Measurements from ENCODE around the gene GRAMD1B.

The GRAMD1B gene

GRCh38 chr11:123594188-123594901, 164.3 kb downstream of the GRAMD1B start:
- no peaks in the 10 kb centered on the region for H3K27me3 ChIP-seq (ENCODE audit: control insufficient read depth, insufficient read depth, low read length)
- no peak overlapping the region for H3K4me3 ChIP-seq (ENCODE audit: low read depth, low read length)
- H3K4me1 ChIP-seq (ENCODE audit: control insufficient read depth, insufficient read depth, low read length): peaks cover 6% of the 10 kb centered on the region; the same call in 1 of the 2 replicates
- H3K9ac ChIP-seq (ENCODE audit: low read length): no peak overlapping the region
- no peaks in the 10 kb centered on the region for H3K9me3 ChIP-seq (ENCODE audit: control insufficient read depth, insufficient read depth, low read depth, low read length)
- H3K27ac ChIP-seq (ENCODE audit: low read depth, low read length): no peak overlapping the region
- peaks cover 16% of the 10 kb centered on the region; the same call in 1 of the 2 replicates for H3K36me3 ChIP-seq (ENCODE audit: control insufficient read depth, insufficient read depth, low read length)

GRCh38 chr11:123594921-123595320, 164.9 kb downstream of the GRAMD1B start:
- no peak overlapping the region for H3K27ac ChIP-seq (ENCODE audit: low read depth, low read length)
- H3K9ac ChIP-seq (ENCODE audit: low read length): no peak overlapping the region
- no peaks in the 10 kb centered on the region for H3K27me3 ChIP-seq (ENCODE audit: control insufficient read depth, insufficient read depth, low read length)
- H3K9me3 ChIP-seq (ENCODE audit: control insufficient read depth, insufficient read depth, low read depth, low read length): no peaks in the 10 kb centered on the region
- peaks cover 6% of the 10 kb centered on the region; the same call in 1 of the 2 replicates for H3K4me1 ChIP-seq (ENCODE audit: control insufficient read depth, insufficient read depth, low read length)
- peaks cover 16% of the 10 kb centered on the region; the same call in 1 of the 2 replicates for H3K36me3 ChIP-seq (ENCODE audit: control insufficient read depth, insufficient read depth, low read length)
- no peak overlapping the region for H3K4me3 ChIP-seq (ENCODE audit: low read depth, low read length)

- peaks cover 12% of the 10 kb centered on the region; the same call in 1 of the 2 replicates for H3K36me3 ChIP-seq (ENCODE audit: control insufficient read depth, insufficient read depth, low read length)
- H3K4me3 ChIP-seq (ENCODE audit: low read depth, low read length): no peak overlapping the region
- H3K4me1 ChIP-seq (ENCODE audit: control insufficient read depth, insufficient read depth, low read length): peaks cover 6% of the 10 kb centered on the region; the same call in 1 of the 2 replicates
These were observed 167.8 kb downstream of the GRAMD1B start for GRCh38 chr11:123597859-123598258.

GRCh38 chr11:123601136-123601535, 171.1 kb downstream of the GRAMD1B start:
- H3K27me3 ChIP-seq (ENCODE audit: control insufficient read depth, insufficient read depth, low read length): no peaks in the 10 kb centered on the region
- H3K36me3 ChIP-seq (ENCODE audit: control insufficient read depth, insufficient read depth, low read length): peaks cover 19% of the 10 kb centered on the region
- no peak overlapping the region for H3K9ac ChIP-seq (ENCODE audit: low read length)
- H3K27ac ChIP-seq (ENCODE audit: low read depth, low read length): no peak overlapping the region
- H3K9me3 ChIP-seq (ENCODE audit: control insufficient read depth, insufficient read depth, low read depth, low read length): no peaks in the 10 kb centered on the region
- H3K4me1 ChIP-seq (ENCODE audit: control insufficient read depth, insufficient read depth, low read length): no peaks in the 10 kb centered on the region
- H3K4me3 ChIP-seq (ENCODE audit: low read depth, low read length): no peak overlapping the region

More at GRCh38 chr11:123597859-123598258, 167.8 kb downstream of the GRAMD1B start:
- Histone ChIP-seq H3K9me3 (ENCODE audit: control insufficient read depth, insufficient read depth, low read depth, low read length) (no peaks in the 10 kb centered on the region), H3K27ac (ENCODE audit: low read depth, low read length) (no peak overlapping the region), H3K27me3 (ENCODE audit: control insufficient read depth, insufficient read depth, low read length) (no peaks in the 10 kb centered on the region), H3K9ac (ENCODE audit: low read length) (no peak overlapping the region)

DNA sequence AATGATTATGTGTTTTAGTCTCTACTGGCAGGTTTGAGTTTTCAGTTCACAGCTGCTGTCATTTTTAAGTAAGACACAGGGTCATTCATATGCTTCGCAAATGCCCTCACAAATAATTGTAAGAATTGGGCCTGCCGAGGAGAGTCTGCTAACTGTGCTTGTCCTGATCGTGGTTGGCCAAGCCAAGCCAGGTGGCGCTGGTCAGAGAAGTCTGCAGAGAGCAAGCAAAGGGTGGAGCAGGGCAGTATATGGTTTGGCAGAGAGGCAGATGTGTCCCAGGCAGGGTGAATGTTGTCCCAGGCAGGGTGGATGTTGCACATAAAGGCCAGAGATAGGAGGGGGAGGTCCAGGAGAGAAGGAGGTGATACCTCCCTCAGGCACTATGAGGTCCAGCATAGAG, 171.7 kb downstream of the GRAMD1B start:
- Histone ChIP-seq H3K4me1 (ENCODE audit: control insufficient read depth, insufficient read depth, low read length) (no peaks in the 10 kb centered on the region), H3K36me3 (ENCODE audit: control insufficient read depth, insufficient read depth, low read length) (peaks cover 25% of the 10 kb centered on the region), H3K9ac (ENCODE audit: low read length) (no peak overlapping the region), H3K27ac (ENCODE audit: low read depth, low read length) (no peak overlapping the region), H3K27me3 (ENCODE audit: control insufficient read depth, insufficient read depth, low read length) (no peaks in the 10 kb centered on the region), H3K9me3 (ENCODE audit: control insufficient read depth, insufficient read depth, low read depth, low read length) (no peaks in the 10 kb centered on the region), H3K4me3 (ENCODE audit: low read depth, low read length) (no peak overlapping the region)

DNA sequence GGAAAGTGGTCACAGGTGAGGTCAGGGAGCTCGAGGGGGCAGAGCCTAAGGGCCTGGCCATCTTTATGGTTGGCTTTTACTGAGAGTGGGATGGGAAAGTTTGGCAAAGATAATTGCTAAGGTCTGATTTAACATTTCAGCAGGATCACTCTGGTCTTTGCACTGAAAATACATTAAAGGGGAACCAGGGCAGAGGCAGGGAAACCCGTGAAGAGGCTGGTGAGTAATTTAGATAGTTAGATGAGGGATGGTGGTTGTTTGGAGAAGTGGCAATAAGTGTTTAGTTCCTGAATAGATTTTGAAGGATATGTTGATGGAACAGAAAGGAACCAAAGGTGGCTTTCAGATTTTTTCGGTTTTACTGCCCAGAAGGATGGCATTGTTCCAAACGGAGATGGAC, 173.6 kb downstream of the GRAMD1B start:
- no peaks in the 10 kb centered on the region for H3K4me1 ChIP-seq (ENCODE audit: control insufficient read depth, insufficient read depth, low read length)
- peaks cover 33% of the 10 kb centered on the region for H3K36me3 ChIP-seq (ENCODE audit: control insufficient read depth, insufficient read depth, low read length)
- no peaks in the 10 kb centered on the region for H3K9me3 ChIP-seq (ENCODE audit: control insufficient read depth, insufficient read depth, low read depth, low read length)
- H3K27ac ChIP-seq (ENCODE audit: low read depth, low read length): no peak overlapping the region
- no peak overlapping the region for H3K4me3 ChIP-seq (ENCODE audit: low read depth, low read length)
- no peaks in the 10 kb centered on the region for H3K27me3 ChIP-seq (ENCODE audit: control insufficient read depth, insufficient read depth, low read length)
- H3K9ac ChIP-seq (ENCODE audit: low read length): no peak overlapping the region

DNA sequence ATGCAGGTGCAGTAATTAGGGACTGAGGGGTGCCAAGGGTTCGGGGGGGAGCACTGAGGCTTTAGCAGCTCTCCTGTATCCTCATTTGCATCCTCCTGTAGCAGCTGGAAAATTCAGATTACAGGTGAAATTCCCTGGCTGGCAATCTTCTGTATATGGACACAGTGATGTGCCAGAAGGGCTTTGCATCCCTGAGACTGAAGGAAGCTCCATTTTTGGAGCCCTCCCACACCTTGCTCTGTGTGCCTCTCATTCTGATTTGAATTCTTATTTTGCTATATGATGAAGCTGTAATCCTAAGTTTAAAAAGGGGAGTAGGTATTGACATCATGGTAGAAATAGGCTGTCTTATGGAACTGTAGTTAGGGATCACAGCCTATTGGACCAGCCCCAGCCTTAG, 177.7 kb downstream of the GRAMD1B start:
- Histone ChIP-seq H3K27ac (ENCODE audit: low read depth, low read length) (no peak overlapping the region), H3K27me3 (ENCODE audit: control insufficient read depth, insufficient read depth, low read length) (no peaks in the 10 kb centered on the region), H3K4me3 (ENCODE audit: low read depth, low read length) (no peak overlapping the region), H3K9ac (ENCODE audit: low read length) (no peak overlapping the region), H3K36me3 (ENCODE audit: control insufficient read depth, insufficient read depth, low read length) (peaks cover 53% of the 10 kb centered on the region), H3K4me1 (ENCODE audit: control insufficient read depth, insufficient read depth, low read length) (no peaks in the 10 kb centered on the region), H3K9me3 (ENCODE audit: control insufficient read depth, insufficient read depth, low read depth, low read length) (no peaks in the 10 kb centered on the region)

DNA sequence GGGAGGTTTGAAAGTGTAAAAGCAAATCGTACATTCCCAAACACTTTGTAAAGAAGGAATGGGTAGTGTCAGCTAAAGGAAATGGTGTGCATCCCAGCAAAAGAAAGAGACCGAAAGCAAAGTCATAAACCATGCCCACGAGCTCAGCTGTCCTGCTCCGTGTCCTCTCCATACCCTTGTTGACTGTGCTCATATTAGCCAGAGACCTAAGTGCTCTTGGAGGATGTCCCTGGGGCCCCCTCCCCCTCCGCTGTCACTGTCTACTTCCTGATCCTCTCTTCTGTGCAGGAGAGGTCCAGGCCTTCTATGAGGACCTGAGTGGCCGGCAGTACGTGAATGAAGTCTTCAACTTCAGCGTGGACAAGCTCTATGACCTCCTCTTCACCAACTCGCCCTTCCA, 178.3 kb downstream of the GRAMD1B start:
- no peak overlapping the region for H3K27ac ChIP-seq (ENCODE audit: low read depth, low read length)
- no peaks in the 10 kb centered on the region for H3K4me1 ChIP-seq (ENCODE audit: control insufficient read depth, insufficient read depth, low read length)
- no peaks in the 10 kb centered on the region for H3K9me3 ChIP-seq (ENCODE audit: control insufficient read depth, insufficient read depth, low read depth, low read length)
- H3K36me3 ChIP-seq (ENCODE audit: control insufficient read depth, insufficient read depth, low read length): peaks cover 54% of the 10 kb centered on the region
- H3K4me3 ChIP-seq (ENCODE audit: low read depth, low read length): no peak overlapping the region
- no peaks in the 10 kb centered on the region for H3K27me3 ChIP-seq (ENCODE audit: control insufficient read depth, insufficient read depth, low read length)
- no peak overlapping the region for H3K9ac ChIP-seq (ENCODE audit: low read length)

DNA sequence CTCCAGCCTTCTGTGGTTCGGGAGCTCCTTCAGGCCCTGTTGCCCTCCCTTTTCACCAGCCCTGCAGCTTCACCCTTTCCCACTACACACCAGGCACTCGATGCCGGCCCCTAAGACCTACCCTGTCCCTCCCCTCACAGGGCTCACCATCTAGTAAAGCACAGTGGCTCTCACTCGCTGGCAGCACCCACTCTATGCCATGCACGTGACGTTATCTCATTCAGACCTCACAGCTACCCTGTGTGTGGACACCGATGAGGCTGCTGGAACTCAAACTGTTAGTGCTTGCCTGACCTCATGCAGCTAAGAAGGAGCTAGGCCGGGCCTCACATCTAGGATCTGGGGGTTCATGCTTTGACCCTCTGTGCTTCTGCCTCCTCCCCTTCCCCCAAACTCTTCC, 178.9 kb downstream of the GRAMD1B start:
- H3K36me3 ChIP-seq (ENCODE audit: control insufficient read depth, insufficient read depth, low read length): peaks cover 60% of the 10 kb centered on the region

DNA sequence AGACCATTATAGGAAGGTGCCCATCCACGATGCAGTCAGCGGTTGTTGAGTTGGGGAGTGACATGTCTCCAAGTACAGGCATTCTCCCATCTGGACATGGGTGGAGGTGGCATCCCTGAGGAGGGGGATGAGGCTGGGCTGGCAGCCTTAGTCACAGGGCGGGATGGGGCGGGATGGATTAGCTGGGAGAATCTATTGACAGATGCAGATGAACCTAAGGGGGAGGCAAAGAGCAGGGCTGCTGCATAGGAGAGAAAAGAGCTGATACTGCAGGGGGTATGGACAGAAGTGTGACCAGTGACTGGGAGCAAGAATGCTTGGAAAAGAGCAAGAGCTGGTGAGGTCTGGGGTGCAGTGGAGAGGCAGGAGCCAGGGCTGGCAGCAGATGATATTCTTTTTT, 181.6 kb downstream of the GRAMD1B start:
- H3K27me3 ChIP-seq (ENCODE audit: control insufficient read depth, insufficient read depth, low read length): no peaks in the 10 kb centered on the region
- no peak overlapping the region for H3K4me3 ChIP-seq (ENCODE audit: low read depth, low read length)
- no peak overlapping the region for H3K9ac ChIP-seq (ENCODE audit: low read length)
- no peak overlapping the region for H3K27ac ChIP-seq (ENCODE audit: low read depth, low read length)
- no peaks in the 10 kb centered on the region for H3K9me3 ChIP-seq (ENCODE audit: control insufficient read depth, insufficient read depth, low read depth, low read length)
- peaks cover 63% of the 10 kb centered on the region for H3K36me3 ChIP-seq (ENCODE audit: control insufficient read depth, insufficient read depth, low read length)
- no peaks in the 10 kb centered on the region for H3K4me1 ChIP-seq (ENCODE audit: control insufficient read depth, insufficient read depth, low read length)

More for the DNA sequence above, 178.9 kb downstream of the GRAMD1B start:
- Histone ChIP-seq H3K9me3 (ENCODE audit: control insufficient read depth, insufficient read depth, low read depth, low read length) (no peaks in the 10 kb centered on the region), H3K4me1 (ENCODE audit: control insufficient read depth, insufficient read depth, low read length) (no peaks in the 10 kb centered on the region), H3K27me3 (ENCODE audit: control insufficient read depth, insufficient read depth, low read length) (no peaks in the 10 kb centered on the region), H3K27ac (ENCODE audit: low read depth, low read length) (no peak overlapping the region), H3K9ac (ENCODE audit: low read length) (no peak overlapping the region), H3K4me3 (ENCODE audit: low read depth, low read length) (no peak overlapping the region)

GRCh38 chr11:123616505-123617198, 186.6 kb downstream of the GRAMD1B start:
- no peak overlapping the region for H3K27ac ChIP-seq (ENCODE audit: low read depth, low read length)
- no peak overlapping the region for H3K9ac ChIP-seq (ENCODE audit: low read length)
- H3K27me3 ChIP-seq (ENCODE audit: control insufficient read depth, insufficient read depth, low read length): no peaks in the 10 kb centered on the region
- H3K4me1 ChIP-seq (ENCODE audit: control insufficient read depth, insufficient read depth, low read length): no peaks in the 10 kb centered on the region
- H3K4me3 ChIP-seq (ENCODE audit: low read depth, low read length): no peak overlapping the region
- H3K9me3 ChIP-seq (ENCODE audit: control insufficient read depth, insufficient read depth, low read depth, low read length): no peaks in the 10 kb centered on the region
- H3K36me3 ChIP-seq (ENCODE audit: control insufficient read depth, insufficient read depth, low read length): peaks cover 38% of the 10 kb centered on the region
